Endodermal cell (in vitro differentiated cells): ENCODE results near the gene AUNIP. TPM values are rescaled to one million over a fixed set of nuclear protein-coding genes. Genes with fewer than 3 reads are reported as not detected.

Source experiments
- DNase-seq: peaks from one replicate; pipeline ENCODE4 v3.0.0-alpha.2; 2017
- H3K27ac ChIP-seq: 2 replicates; pipeline ENCODE4 v1.5.1; 2013; ENCODE audit warnings: mild to moderate bottlenecking, low read depth, low read length, moderate library complexity
- H3K27me3 ChIP-seq: 2 replicates; pipeline ENCODE4 v1.6.1; 2013; ENCODE audit warnings: mild to moderate bottlenecking, low read length, moderate library complexity; ENCODE audit not compliant: insufficient read depth, control insufficient read depth, poor library complexity, severe bottlenecking
- H3K36me3 ChIP-seq: 2 replicates; pipeline ENCODE4 v1.7.0; 2013; ENCODE audit warnings: mild to moderate bottlenecking, low read length, moderate library complexity; ENCODE audit not compliant: control insufficient read depth, insufficient read depth
- H3K4me1 ChIP-seq: one replicate; pipeline ENCODE4 v1.7.0; 2013; ENCODE audit warnings: low read length; ENCODE audit not compliant: control insufficient read depth, insufficient read depth
- H3K4me3 ChIP-seq: 2 replicates; pipeline ENCODE4 v1.5.1; 2013; ENCODE audit warnings: mild to moderate bottlenecking, low read length, moderate library complexity
- H3K9ac ChIP-seq: 2 replicates; pipeline ENCODE4 v1.6.1; 2013; ENCODE audit warnings: mild to moderate bottlenecking, low read length, moderate library complexity; ENCODE audit not compliant: poor library complexity, severe bottlenecking; ENCODE audit errors: extremely low read depth
- H3K9me3 ChIP-seq: 2 replicates; pipeline ENCODE4 v1.6.1; 2013; ENCODE audit warnings: mild to moderate bottlenecking, low read length, moderate library complexity; ENCODE audit not compliant: control insufficient read depth
- H3K27ac Mint-ChIP-seq: 2 replicates; pipeline ENCODE4 v1.8.0; 2020; ENCODE audit warnings: mixed read lengths
- H3K27me3 Mint-ChIP-seq: 2 replicates; pipeline ENCODE4 v1.8.0; 2021; ENCODE audit warnings: mild to moderate bottlenecking, mixed read lengths; ENCODE audit not compliant: insufficient read depth
- H3K36me3 Mint-ChIP-seq: 2 replicates; pipeline ENCODE4 v1.8.0; 2020; ENCODE audit warnings: low read depth, mixed read lengths
- H3K4me1 Mint-ChIP-seq: 2 replicates; pipeline ENCODE4 v1.8.0; 2020; ENCODE audit warnings: mixed read lengths
- H3K4me3 Mint-ChIP-seq: 2 replicates; pipeline ENCODE4 v1.8.0; 2020; ENCODE audit warnings: mild to moderate bottlenecking, moderate library complexity, mixed read lengths
- H3K9me3 Mint-ChIP-seq: 2 replicates; pipeline ENCODE4 v1.8.0; 2020; ENCODE audit warnings: mild to moderate bottlenecking, mixed read lengths
- CTCF ChIP-seq: fragments of 200-600 bp; sonication (generic); conservative IDR thresholded peaks from 2 replicates; pipeline ENCODE4 v1.5.0; 2021; ENCODE audit warnings: antibody characterized with exemption, mild to moderate bottlenecking
- whole genome bisulfite sequencing, 2 experiments: methylation state at CpG; one replicate each; pipeline versions ENCODE4 v1.1.5 to v1.1.7; 2013; ENCODE audit warnings: missing lambda C conversion rate in 2 of 2, mixed read lengths in 1 of 2; ENCODE audit not compliant: insufficient coverage in 1 of 2, insufficient read length in 1 of 2; 5-methylcytosine and 5-hydroxymethylcytosine counted together
- total RNA-seq, 2 donors: library from RNA; stranded (reverse); fragmentation: NEBNext Ultra II Directional in 1 of 2; extraction: Animal tissue kit (Norgen Biotek cat#: 25700) in 1 of 2; gene quantifications; 2 replicates in 1 of 2; 3 replicates in 1 of 2; pipeline ENCODE4 v1.2.1, GENCODE V29; 2021

AUNIP gene
- total RNA-seq, 2 donors from 2014 or later = 14.3 to 19.5 TPM

- H3K27ac Mint-ChIP-seq = no peak overlapping the region
- H3K4me1 ChIP-seq = peaks cover 7% of the 10 kb centered on the region
- H3K4me3 Mint-ChIP-seq = no peak overlapping the region
These were observed 30.2 kb upstream of the AUNIP start for GRCh38 chr1:25889470-25889869.

GRCh38 chr1:25888426-25888987 is 29.2 kb upstream of the AUNIP start:
- peaks cover 1% of the 10 kb centered on the region for H3K36me3 Mint-ChIP-seq
- H3K27ac ChIP-seq = no peak overlapping the region
- no peak overlapping the region for H3K4me3 ChIP-seq
- no peak overlapping the region for H3K4me3 Mint-ChIP-seq
- WGBS, 2 experiments = 93 to 97% methylated on average over 5 to 7 of the region's 7 CpGs
- TF ChIP-seq CTCF = no peak
- peaks cover 12% of the 10 kb centered on the region for H3K27me3 Mint-ChIP-seq
- DNase-seq = no peak
- H3K27ac Mint-ChIP-seq = no peak overlapping the region
- no peaks in the 10 kb centered on the region for H3K27me3 ChIP-seq
- H3K9ac ChIP-seq = no peak overlapping the region
- peaks cover 7% of the 10 kb centered on the region for H3K4me1 ChIP-seq
- H3K9me3 ChIP-seq = no peaks in the 10 kb centered on the region
- H3K36me3 ChIP-seq = no peaks in the 10 kb centered on the region
- H3K9me3 Mint-ChIP-seq = no peaks in the 10 kb centered on the region
- peaks cover 23% of the 10 kb centered on the region for H3K4me1 Mint-ChIP-seq

More at GRCh38 chr1:25889470-25889869, 30.2 kb upstream of the AUNIP start:
- Mint-ChIP-seq H3K4me1 (peaks cover 23% of the 10 kb centered on the region), H3K27me3 (peaks cover 12% of the 10 kb centered on the region), H3K9me3 (no peaks in the 10 kb centered on the region), H3K36me3 (peaks cover 5% of the 10 kb centered on the region)
- 65 to 91% methylated on average over 3 of the region's 3 CpGs for WGBS, 2 experiments
- DNase-seq = no peak
- no peaks in the 10 kb centered on the region for H3K36me3 ChIP-seq
- no peak overlapping the region for H3K9ac ChIP-seq
- no peaks in the 10 kb centered on the region for H3K9me3 ChIP-seq
- no peak overlapping the region for H3K4me3 ChIP-seq
- H3K27ac ChIP-seq = no peak overlapping the region
- no peaks in the 10 kb centered on the region for H3K27me3 ChIP-seq
- peak; percentile 40 for TF ChIP-seq CTCF

GRCh38 chr1:25885602-25886001 is 26.3 kb upstream of the AUNIP start:
- H3K4me3 ChIP-seq = no peak overlapping the region
- WGBS, 2 experiments = 56 to 88% methylated on average over 1 of the region's 1 CpG
- H3K9ac ChIP-seq = no peak overlapping the region
- H3K27me3 Mint-ChIP-seq = peaks cover 12% of the 10 kb centered on the region
- no peaks in the 10 kb centered on the region for H3K9me3 Mint-ChIP-seq
- H3K36me3 Mint-ChIP-seq = peaks cover 1% of the 10 kb centered on the region
- no peak for DNase-seq
- H3K4me1 Mint-ChIP-seq = peaks cover 17% of the 10 kb centered on the region
- no peak for TF ChIP-seq CTCF
- no peak overlapping the region for H3K27ac ChIP-seq
- no peaks in the 10 kb centered on the region for H3K9me3 ChIP-seq
- no peaks in the 10 kb centered on the region for H3K36me3 ChIP-seq
- no peaks in the 10 kb centered on the region for H3K27me3 ChIP-seq
- no peak overlapping the region for H3K27ac Mint-ChIP-seq
- H3K4me3 Mint-ChIP-seq = no peak overlapping the region
- H3K4me1 ChIP-seq = no peaks in the 10 kb centered on the region
